ENCODE data around the gene GPR151.

DNA sequence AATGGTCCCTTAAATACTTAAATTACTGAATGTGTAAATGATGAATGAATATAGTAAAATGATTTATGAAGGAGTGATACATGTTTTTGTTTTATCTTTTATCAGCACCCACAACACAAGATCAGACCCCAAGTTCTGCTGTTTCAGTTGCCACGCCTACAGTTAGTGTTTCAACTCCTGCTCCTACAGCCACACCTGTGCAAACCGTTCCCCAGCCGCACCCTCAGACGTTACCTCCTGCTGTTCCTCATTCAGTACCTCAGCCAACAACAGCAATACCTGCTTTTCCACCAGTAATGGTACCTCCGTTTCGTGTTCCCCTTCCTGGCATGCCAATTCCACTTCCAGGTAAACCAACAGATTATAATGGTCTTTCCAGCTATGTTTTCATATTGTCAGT, 52.5 kb downstream of the GPR151 start:
- TF ChIP-seq, protein P1, sequence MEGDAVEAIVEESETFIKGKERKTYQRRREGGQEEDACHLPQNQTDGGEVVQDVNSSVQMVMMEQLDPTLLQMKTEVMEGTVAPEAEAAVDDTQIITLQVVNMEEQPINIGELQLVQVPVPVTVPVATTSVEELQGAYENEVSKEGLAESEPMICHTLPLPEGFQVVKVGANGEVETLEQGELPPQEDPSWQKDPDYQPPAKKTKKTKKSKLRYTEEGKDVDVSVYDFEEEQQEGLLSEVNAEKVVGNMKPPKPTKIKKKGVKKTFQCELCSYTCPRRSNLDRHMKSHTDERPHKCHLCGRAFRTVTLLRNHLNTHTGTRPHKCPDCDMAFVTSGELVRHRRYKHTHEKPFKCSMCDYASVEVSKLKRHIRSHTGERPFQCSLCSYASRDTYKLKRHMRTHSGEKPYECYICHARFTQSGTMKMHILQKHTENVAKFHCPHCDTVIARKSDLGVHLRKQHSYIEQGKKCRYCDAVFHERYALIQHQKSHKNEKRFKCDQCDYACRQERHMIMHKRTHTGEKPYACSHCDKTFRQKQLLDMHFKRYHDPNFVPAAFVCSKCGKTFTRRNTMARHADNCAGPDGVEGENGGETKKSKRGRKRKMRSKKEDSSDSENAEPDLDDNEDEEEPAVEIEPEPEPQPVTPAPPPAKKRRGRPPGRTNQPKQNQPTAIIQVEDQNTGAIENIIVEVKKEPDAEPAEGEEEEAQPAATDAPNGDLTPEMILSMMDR (IDR thresholded peaks at IDR 0.05) = no peak
- TF ChIP-seq TCF7L2 (IDR thresholded peaks at IDR 0.05; ENCODE audit: low read depth, low read length) (no peak), POLR2AphosphoS5 (IDR thresholded peaks at IDR 0.05; ENCODE audit: low read depth, low read length) (no peak), SIN3A (IDR thresholded peaks at IDR 0.05; ENCODE audit: borderline replicate concordance, insufficient read depth, low read depth, low read length) (no peak)
